GM21515 (cell line): Measurements from ENCODE around the gene SLC11A1.

Experiments
- ATAC-seq: cut with Tn5 transposase; IDR thresholded peaks from one replicate; pipeline ENCODE4 v1.9.1; 2021; ENCODE audit not compliant: unreplicated experiment

The SLC11A1 gene

DNA sequence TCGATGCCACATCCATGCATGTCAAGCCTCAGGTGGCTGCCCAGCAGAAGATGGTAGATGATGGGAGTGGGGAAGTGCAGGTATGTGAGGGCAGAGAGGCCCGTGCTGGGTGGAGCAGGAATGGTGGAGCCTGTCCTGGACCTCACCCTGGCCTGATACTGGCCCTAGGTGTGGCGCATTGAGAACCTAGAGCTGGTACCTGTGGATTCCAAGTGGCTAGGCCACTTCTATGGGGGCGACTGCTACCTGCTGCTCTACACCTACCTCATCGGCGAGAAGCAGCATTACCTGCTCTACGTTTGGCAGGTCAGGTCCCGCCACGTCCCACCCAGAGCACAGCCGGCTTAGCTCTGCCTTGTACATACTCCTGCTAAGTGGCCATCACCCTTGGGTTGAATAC lies 49.8 kb downstream of the SLC11A1 start:
- no peak for ATAC-seq

- ATAC-seq, result no peak
Measured at GRCh38 chr2:218432676-218433365, 50.7 kb downstream of the SLC11A1 start.

DNA sequence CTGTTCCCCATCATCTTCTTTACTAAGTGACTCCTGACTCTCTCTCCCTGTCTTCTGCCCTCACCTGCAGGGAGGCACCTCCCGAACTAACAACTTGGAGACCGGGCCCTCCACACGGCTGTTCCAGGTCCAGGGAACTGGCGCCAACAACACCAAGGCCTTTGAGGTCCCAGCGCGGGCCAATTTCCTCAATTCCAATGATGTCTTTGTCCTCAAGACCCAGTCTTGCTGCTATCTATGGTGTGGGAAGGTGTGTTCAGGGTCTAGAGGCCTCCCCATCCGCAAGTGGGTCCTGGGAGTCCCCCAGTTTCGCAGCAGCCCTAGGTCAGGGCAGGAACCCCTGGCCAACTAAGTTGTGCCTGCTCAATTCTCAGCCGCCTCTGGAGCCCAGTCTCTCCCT lies 52.4 kb downstream of the SLC11A1 start:
- no peak for ATAC-seq

DNA sequence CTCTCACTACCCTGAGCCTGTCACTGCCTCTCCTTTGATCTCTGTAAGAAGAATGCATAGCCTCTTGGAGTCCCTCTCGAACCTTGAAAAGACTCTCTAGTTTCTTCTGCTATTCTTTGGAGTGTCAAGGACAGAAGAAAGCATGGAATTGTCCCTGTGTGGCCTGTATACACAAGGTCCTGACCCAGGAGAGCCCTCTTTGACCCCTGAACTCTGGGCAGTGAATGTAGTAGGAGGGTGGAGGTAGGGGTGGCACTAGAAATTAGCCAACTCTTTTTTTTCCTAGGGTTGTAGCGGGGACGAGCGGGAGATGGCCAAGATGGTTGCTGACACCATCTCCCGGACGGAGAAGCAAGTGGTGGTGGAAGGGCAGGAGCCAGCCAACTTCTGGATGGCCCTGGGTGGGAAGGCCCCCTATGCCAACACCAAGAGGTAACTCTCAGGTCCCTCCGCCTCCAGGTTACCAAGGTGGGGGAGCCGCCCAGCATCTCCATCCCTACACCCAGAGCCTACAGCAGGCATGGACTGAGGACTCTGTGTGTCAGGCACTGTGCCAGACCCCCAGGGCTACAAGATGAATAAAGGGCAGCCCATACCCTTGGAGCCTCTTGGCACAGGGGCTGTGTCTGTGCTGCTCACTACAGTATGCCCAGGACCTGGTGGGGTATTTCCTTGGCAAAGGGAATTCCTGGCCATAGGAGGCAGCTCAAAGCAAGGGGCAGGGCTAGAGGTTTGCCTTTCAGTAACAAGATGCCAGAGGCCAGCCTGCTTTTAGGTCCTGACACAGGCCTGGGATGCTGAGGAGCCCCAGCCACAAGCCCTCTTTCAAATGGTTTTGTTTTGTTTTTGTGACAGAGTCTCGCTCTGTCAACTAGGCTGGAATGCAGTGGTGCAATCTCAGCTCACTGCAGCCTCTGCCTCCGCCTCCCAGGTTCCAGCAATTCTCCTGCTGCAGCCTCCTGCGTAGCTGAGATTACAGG lies 53.2 kb downstream of the SLC11A1 start:
- ATAC-seq, result no peak

GRCh38 chr2:218436992-218437391 lies 54.9 kb downstream of the SLC11A1 start:
- no peak for ATAC-seq

DNA sequence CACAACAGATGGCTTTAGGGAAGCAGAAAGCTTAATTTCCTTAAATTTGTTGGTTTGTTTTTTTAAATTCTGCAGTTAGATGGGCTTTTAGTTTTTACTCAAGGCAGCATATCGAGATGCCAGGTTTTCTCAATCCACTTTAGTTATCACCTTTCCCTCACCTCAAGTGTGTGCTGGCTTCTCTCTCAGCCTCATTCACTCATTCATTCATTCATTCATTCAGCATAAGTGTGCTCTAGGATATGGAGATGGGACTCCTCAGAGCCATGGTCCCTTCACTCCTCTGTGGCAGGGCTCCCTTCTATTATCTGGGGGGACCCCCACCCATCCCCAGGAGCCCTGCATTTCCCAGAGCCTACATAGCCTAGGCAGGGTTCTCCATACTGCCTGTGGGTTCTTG lies 55.9 kb downstream of the SLC11A1 start:
- ATAC-seq, result no peak

DNA sequence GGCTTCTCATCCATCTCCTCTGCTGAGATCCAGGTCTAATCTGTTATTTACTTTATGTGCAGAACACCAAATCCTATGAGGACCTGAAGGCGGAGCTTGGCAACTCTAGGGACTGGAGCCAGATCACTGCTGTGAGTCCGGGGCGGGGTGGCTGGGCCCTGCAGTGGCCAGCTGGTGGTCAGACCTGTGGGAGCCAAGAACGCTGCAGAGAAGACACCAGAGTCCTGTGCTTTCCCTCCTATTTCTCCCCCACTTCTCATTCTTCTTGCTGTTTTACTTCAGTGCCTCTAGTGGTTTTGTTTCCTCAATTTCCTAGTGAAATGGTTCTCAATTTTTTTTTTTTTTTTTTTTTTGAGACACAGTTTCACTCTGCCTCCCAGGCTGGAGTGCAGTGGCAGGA lies 56.5 kb downstream of the SLC11A1 start:
- no peak for ATAC-seq

- no peak for ATAC-seq
Measured at GRCh38 chr2:218444692-218445357, 62.8 kb downstream of the SLC11A1 start.

DNA sequence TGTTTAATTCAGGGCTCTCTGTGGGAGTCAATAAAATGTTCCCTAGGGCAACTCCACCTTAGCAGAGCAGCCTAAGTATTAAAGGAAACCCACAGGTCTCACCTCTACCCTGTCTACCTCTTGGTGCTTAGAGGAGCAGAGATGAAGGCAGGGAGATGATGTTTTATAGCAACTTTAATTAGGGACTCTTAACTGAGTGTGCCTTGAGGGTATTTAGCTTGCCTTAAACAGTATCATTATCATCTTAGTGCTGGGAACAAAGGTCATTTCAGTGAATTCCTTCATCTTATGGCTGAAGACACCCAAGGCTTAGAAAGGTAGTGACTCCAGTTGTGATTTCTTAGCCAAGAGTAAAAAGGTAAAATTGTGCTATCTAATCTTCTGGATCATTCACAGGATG lies 63.5 kb downstream of the SLC11A1 start:
- no peak for ATAC-seq
